Smooth muscle cell (in vitro differentiated cells): Measurements from ENCODE around the gene RASSF5. TPM values are rescaled to one million over a fixed set of nuclear protein-coding genes. Genes with fewer than 3 reads are reported as not detected.

Experiments used
- DNase-seq: peaks from one replicate; lab custom pipeline; 2025; ENCODE audit not compliant: unreplicated experiment; lab: John Stamatoyannopoulos, UW
- H2AFZ ChIP-seq: fragments of 200-600 bp; sonication (generic); 2 replicates; pipeline ENCODE4 v1.6.0; 2016; ENCODE audit warnings: antibody characterized with exemption, low read depth, mild to moderate bottlenecking
- H3F3A ChIP-seq: fragments of 200-600 bp; sonication (generic); 2 replicates; pipeline ENCODE4 v1.6.0; 2017; ENCODE audit warnings: antibody characterized with exemption, low read depth
- H3K27ac ChIP-seq: fragments of 200-600 bp; sonication (generic); 2 replicates; pipeline ENCODE4 v1.5.1; 2016; ENCODE audit warnings: low read depth, mild to moderate bottlenecking
- H3K27me3 ChIP-seq: fragments of 200-600 bp; sonication (generic); 2 replicates; pipeline ENCODE4 v1.6.1; 2016; ENCODE audit warnings: low read depth, mild to moderate bottlenecking
- H3K36me3 ChIP-seq: fragments of 200-600 bp; sonication (generic); 2 replicates; pipeline ENCODE4 v1.5.1; 2016; ENCODE audit warnings: low read depth
- H3K4me1 ChIP-seq: fragments of 200-600 bp; sonication (generic); 2 replicates; pipeline ENCODE4 v1.5.1; 2016; ENCODE audit warnings: low read depth
- H3K4me2 ChIP-seq: fragments of 200-600 bp; sonication (generic); 2 replicates; pipeline ENCODE4 v1.6.0; 2016; ENCODE audit warnings: mild to moderate bottlenecking
- H3K4me3 ChIP-seq: fragments of 200-600 bp; sonication (generic); 2 replicates; pipeline ENCODE4 v1.5.1; 2016; ENCODE audit warnings: mild to moderate bottlenecking
- H3K79me2 ChIP-seq: fragments of 200-600 bp; sonication (generic); 2 replicates; pipeline ENCODE4 v1.6.0; 2016; ENCODE audit warnings: low read depth, mild to moderate bottlenecking
- H3K9ac ChIP-seq: fragments of 200-600 bp; sonication (generic); 2 replicates; pipeline ENCODE4 v1.6.0; 2016; ENCODE audit warnings: low read depth
- H3K9me3 ChIP-seq: fragments of 200-600 bp; sonication (generic); replicated peaks from 2 replicates; pipeline ENCODE4 v1.5.1; 2016; ENCODE audit warnings: low read depth
- H4K20me1 ChIP-seq: fragments of 200-600 bp; sonication (generic); 2 replicates; pipeline ENCODE4 v1.6.0; 2016; ENCODE audit warnings: low read depth
- WGBS: methylation state at CpG from one replicate; pipeline ENCODE4 v1.1.7; 2016; ENCODE audit warnings: low lambda C conversion rate; 5-methylcytosine and 5-hydroxymethylcytosine counted together
- polyA plus RNA-seq: library from polyadenylated mRNA; unstranded; fragments of >200 nt; fragmentation: Nextera tagmentation; extraction: Ambion mirVana; gene quantifications from 2 replicates; pipeline ENCODE4 v1.2.1, GENCODE V29; 2016
- total RNA-seq: library from RNA; depleted of rRNA; stranded (reverse); fragments of >200 nt; gene quantifications from 2 replicates; pipeline ENCODE4 v1.2.3, GENCODE V29; 2014
- TF ChIP-seq, protein P1 (sequence below): fragments of 200-600 bp; sonication (generic); IDR thresholded peaks from 2 replicates; pipeline ENCODE4 v1.5.1; 2017; ENCODE audit warnings: borderline replicate concordance, mild to moderate bottlenecking, antibody characterized with exemption; ENCODE audit not compliant: insufficient read depth, poor library complexity, severe bottlenecking

RASSF5 gene
- total and polyA plus RNA-seq, 2 experiments from 2014 or later: 2.6 to 3.3 TPM

DNA sequence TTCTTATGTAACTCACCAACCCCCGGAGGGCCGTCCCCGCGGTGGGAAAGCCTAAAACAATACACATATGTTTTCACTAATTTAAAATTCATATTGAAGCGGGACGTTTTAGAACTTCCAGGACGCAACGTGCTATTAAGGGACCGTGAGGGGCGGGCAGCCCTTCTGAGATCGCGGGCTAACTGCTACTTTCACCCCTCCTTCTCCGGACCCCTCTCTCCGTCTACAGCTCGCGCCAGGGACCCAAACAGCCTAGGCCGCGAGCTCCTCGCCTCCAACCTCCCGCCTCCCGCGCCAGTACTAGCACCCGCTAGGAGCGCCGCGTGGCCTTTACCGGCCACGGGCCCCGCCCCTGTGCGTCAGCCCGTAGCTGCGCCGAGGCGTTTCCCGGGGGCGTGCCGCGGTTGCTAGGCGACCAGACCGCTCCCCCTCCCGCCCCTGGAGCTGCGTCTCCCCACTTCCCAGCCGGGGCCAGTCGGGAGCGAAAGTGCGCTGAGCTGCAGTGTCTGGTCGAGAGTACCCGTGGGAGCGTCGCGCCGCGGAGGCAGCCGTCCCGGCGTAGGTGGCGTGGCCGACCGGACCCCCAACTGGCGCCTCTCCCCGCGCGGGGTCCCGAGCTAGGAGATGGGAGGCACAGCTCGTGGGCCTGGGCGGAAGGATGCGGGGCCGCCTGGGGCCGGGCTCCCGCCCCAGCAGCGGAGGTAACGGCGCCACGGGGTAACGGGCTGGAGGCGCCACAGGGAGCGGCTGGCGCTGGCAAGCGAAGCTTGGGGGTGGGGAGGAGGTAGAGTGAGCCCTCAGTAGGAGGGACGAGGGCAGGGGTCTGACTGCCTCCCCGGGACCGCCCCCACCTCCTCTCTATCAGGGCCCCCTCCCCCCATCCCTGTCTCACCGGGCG, 128.0 kb downstream of the RASSF5 start, which contains the start of gene DYRK3:
Gene DYRK3, plus strand, starts transcription at position 457 of the 898 bp plus-strand sequence. Its CDS starts 168 bp downstream, at position 625.
- peak; percentile 87 for DNase-seq
- Histone ChIP-seq H3K4me1 (peaks cover 30% of the 10 kb centered on the region), H3K36me3 (no peaks in the 10 kb centered on the region), H3K79me2 (no peaks in the 10 kb centered on the region), H3F3A (no peaks in the 10 kb centered on the region), H2AFZ (peak within 1 kb of the TSS; percentile 87), H3K27ac (peak within 1 kb of the TSS; percentile 87), H3K4me3 (peak within 1 kb of the TSS; percentile 87), H3K27me3 (no peaks in the 10 kb centered on the region), H3K9ac (peak within 1 kb of the TSS; percentile 93), H3K4me2 (peak within 1 kb of the TSS; percentile 91), H4K20me1 (peaks cover 8% of the 10 kb centered on the region), H3K9me3 (no peaks in the 10 kb centered on the region)
- TF ChIP-seq, protein P1, sequence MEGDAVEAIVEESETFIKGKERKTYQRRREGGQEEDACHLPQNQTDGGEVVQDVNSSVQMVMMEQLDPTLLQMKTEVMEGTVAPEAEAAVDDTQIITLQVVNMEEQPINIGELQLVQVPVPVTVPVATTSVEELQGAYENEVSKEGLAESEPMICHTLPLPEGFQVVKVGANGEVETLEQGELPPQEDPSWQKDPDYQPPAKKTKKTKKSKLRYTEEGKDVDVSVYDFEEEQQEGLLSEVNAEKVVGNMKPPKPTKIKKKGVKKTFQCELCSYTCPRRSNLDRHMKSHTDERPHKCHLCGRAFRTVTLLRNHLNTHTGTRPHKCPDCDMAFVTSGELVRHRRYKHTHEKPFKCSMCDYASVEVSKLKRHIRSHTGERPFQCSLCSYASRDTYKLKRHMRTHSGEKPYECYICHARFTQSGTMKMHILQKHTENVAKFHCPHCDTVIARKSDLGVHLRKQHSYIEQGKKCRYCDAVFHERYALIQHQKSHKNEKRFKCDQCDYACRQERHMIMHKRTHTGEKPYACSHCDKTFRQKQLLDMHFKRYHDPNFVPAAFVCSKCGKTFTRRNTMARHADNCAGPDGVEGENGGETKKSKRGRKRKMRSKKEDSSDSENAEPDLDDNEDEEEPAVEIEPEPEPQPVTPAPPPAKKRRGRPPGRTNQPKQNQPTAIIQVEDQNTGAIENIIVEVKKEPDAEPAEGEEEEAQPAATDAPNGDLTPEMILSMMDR: no peak
- WGBS: 2% methylated on average over 76 of the region's 84 CpGs

DNA sequence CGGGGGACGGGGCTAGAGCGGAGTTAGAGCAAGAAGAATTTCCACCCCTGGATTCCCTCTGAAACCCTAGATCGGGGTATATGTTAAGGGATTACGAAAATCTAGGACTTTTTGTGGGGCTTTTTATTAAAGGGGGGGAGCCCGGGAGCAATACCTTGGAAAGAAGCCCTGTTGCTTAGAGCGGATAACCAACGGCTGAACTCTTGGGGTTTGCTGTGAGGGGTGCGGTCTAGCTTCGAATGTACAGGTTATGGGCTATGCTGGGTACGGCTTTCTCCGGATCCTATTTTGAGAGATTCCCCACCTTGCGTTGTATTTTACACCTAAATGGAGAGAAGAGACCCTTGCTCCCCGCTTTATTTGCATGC, 128.6 kb downstream of the RASSF5 start:
- Histone ChIP-seq H2AFZ (peak overlapping the region; percentile 87), H4K20me1 (peaks cover 8% of the 10 kb centered on the region)

DNA sequence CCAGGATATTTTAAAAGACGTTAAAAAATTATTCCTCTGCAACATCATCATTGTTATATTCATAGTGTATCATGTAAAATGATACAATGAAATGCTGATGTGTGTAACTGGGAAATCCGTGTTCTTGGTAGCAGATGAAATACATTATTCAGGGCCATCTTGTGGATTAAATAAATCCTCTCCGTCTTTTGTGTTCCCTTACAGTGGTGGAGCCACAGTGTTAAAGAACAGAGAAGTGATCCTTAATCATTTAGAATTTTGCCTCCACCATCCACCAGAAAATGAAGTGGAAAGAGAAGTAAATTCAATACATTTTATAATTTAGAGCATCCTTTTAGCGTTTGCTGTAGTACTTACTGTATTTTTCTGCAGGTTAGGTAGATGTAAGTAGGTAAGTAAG, 129.3 kb downstream of the RASSF5 start:
- Histone ChIP-seq H3K79me2 (no peaks in the 10 kb centered on the region), H3F3A (no peaks in the 10 kb centered on the region), H4K20me1 (peaks cover 8% of the 10 kb centered on the region), H3K4me1 (peaks cover 30% of the 10 kb centered on the region), H3K9me3 (no peaks in the 10 kb centered on the region), H3K4me2 (peak overlapping the region; percentile 91), H2AFZ (no peak overlapping the region), H3K27me3 (no peaks in the 10 kb centered on the region), H3K36me3 (no peaks in the 10 kb centered on the region), H3K27ac (no peak overlapping the region), H3K4me3 (peak overlapping the region; percentile 87), H3K9ac (peak overlapping the region; percentile 93)
- WGBS: 60% methylated on average over 4 of the region's 4 CpGs
- DNase-seq: no peak
- TF ChIP-seq, protein P1: no peak

More for the DNA sequence above, 128.6 kb downstream of the RASSF5 start:
- Histone ChIP-seq H3K27ac (peak overlapping the region; percentile 69), H3K36me3 (no peaks in the 10 kb centered on the region), H3K9ac (peak overlapping the region; percentile 93), H3K4me1 (peaks cover 30% of the 10 kb centered on the region), H3F3A (no peaks in the 10 kb centered on the region), H3K79me2 (no peaks in the 10 kb centered on the region), H3K27me3 (no peaks in the 10 kb centered on the region), H3K4me3 (peak overlapping the region; percentile 87), H3K9me3 (no peaks in the 10 kb centered on the region), H3K4me2 (peak overlapping the region; percentile 91)
- 4% methylated on average over 14 of the region's 14 CpGs for WGBS
- no peak for DNase-seq
- TF ChIP-seq, protein P1: no peak
